B cell (primary cell): ENCODE results near the gene ABCC1. TPM values are rescaled to one million over a fixed set of nuclear protein-coding genes. Genes with fewer than 3 reads are reported as not detected.

Source experiments
- ATAC-seq: fragments of 200-7000 bp; cut with Tn5 transposase; one replicate; pipeline ENCODE4 v1.10.0; 2021; ENCODE audit warnings: low read depth, mild to moderate bottlenecking, moderate number of reproducible peaks, moderate library complexity
- CTCF ChIA-PET: fragments of 350-600 bp; sonication (Branson Sonifier 250); formaldehyde crosslinking; loops from one replicate; lab custom pipeline; 2021; ENCODE audit warnings: antibody characterized with exemption, inconsistent platforms; lab: Charles Lee
- POLR2A ChIA-PET: fragments of 350-600 bp; sonication (Branson Sonifier 250); formaldehyde crosslinking; loops from one replicate; lab custom pipeline; 2021; ENCODE audit warnings: antibody characterized with exemption; lab: Charles Lee
- DNase-seq: peaks from one replicate; pipeline ENCODE4 v3.0.0; 2013
- H2AFZ ChIP-seq: 2 replicates; pipeline ENCODE4 v1.6.1; 2012; ENCODE audit warnings: mild to moderate bottlenecking, low read depth, low read length; ENCODE audit not compliant: insufficient read depth, poor library complexity, severe bottlenecking
- H3K27ac ChIP-seq, 2 donors: 1 replicate in 1 of 2; 2 replicates in 1 of 2; pipeline ENCODE4 v1.5.1; 2012 to 2013; ENCODE audit warnings: low read length in 2 of 2, mild to moderate bottlenecking in 2 of 2, moderate library complexity in 1 of 2
- H3K27me3 ChIP-seq, 4 experiments: fragments of 200-600 bp in 1 of 4; sonication (generic) in 1 of 4; replicated peaks in 1 of 4; 1 replicate in 2 of 4; 2 replicates in 2 of 4; pipeline versions ENCODE4 v1.6.1 to v1.7.0; 2013 to 2016; ENCODE audit warnings: low read length in 3 of 4, mild to moderate bottlenecking in 2 of 4, mixed read lengths in 1 of 4, moderate library complexity in 1 of 4; ENCODE audit not compliant: insufficient read depth in 4 of 4, control insufficient read depth in 3 of 4; ENCODE audit errors: control extremely low read depth in 1 of 4
- H3K36me3 ChIP-seq, 2 experiments: replicated peaks in 1 of 2; 1 replicate in 1 of 2; 2 replicates in 1 of 2; pipeline versions ENCODE4 v1.6.1 to v1.7.1; 2013; ENCODE audit warnings: low read length in 1 of 2; ENCODE audit not compliant: insufficient read depth in 2 of 2, control insufficient read depth in 1 of 2; ENCODE audit errors: control extremely low read depth in 1 of 2, extremely low read depth in 1 of 2
- H3K4me1 ChIP-seq, 2 donors: fragments of 200-600 bp in 1 of 2; sonication (generic) in 1 of 2; 1 replicate in 1 of 2; 2 replicates in 1 of 2; pipeline versions ENCODE4 v1.5.1 to v1.6.1; 2013 to 2017; ENCODE audit warnings: low read length in 2 of 2; ENCODE audit not compliant: control insufficient read depth in 2 of 2, insufficient read depth in 2 of 2
- H3K4me2 ChIP-seq: replicated peaks from 2 replicates; pipeline ENCODE3; 2012; ENCODE audit warnings: mild to moderate bottlenecking, low read depth, low read length; ENCODE audit not compliant: poor library complexity, severe bottlenecking
- H3K4me3 ChIP-seq, 5 experiments: fragments of 200-600 bp in 1 of 5; sonication (generic) in 1 of 5; 1 replicate in 3 of 5; 2 replicates in 2 of 5; pipeline versions ENCODE4 v1.5.1 to v1.7.0; 2011 to 2016; ENCODE audit warnings: low read length in 4 of 5, mild to moderate bottlenecking in 4 of 5, low read depth in 2 of 5, control low read depth in 1 of 5, moderate library complexity in 1 of 5; ENCODE audit not compliant: insufficient read depth in 1 of 5; ENCODE audit errors: control extremely low read depth in 1 of 5, extremely low read depth in 1 of 5
- H3K79me2 ChIP-seq: fragments of 200-600 bp; sonication (generic); one replicate; pipeline ENCODE4 v1.6.0; 2016; ENCODE audit warnings: low read length; ENCODE audit not compliant: control insufficient read depth, insufficient read depth
- H3K9ac ChIP-seq: fragments of 200-600 bp; sonication (generic); 2 replicates; pipeline ENCODE4 v1.6.1; 2017; ENCODE audit warnings: mild to moderate bottlenecking, low read length, moderate library complexity
- H3K9me3 ChIP-seq, 3 donors: one replicate each; pipeline versions ENCODE4 v1.6.1 to v1.7.1; 2013; ENCODE audit warnings: low read length in 2 of 3; ENCODE audit not compliant: control insufficient read depth in 2 of 3, insufficient read depth in 1 of 3; ENCODE audit errors: control extremely low read depth in 1 of 3
- H4K20me1 ChIP-seq: 2 replicates; pipeline ENCODE4 v1.6.0; 2012; ENCODE audit warnings: mild to moderate bottlenecking, low read length; ENCODE audit not compliant: insufficient read depth, control insufficient read depth, poor library complexity, severe bottlenecking
- H3K27ac Mint-ChIP-seq: one replicate; pipeline ENCODE4 v1.8.0; 2021; ENCODE audit warnings: mixed read lengths
- H3K27me3 Mint-ChIP-seq: one replicate; pipeline ENCODE4 v1.8.0; 2021; ENCODE audit warnings: mixed read lengths
- H3K4me1 Mint-ChIP-seq: one replicate; pipeline ENCODE4 v1.8.0; 2021; ENCODE audit warnings: mixed read lengths
- H3K4me3 Mint-ChIP-seq: one replicate; pipeline ENCODE4 v1.8.0; 2021; ENCODE audit warnings: mixed read lengths
- H3K9me3 Mint-ChIP-seq: one replicate; pipeline ENCODE4 v1.8.0; 2022; ENCODE audit warnings: mixed read lengths; ENCODE audit not compliant: insufficient read depth
- EZH2 ChIP-seq: IDR thresholded peaks from 2 replicates; pipeline ENCODE4 v1.6.1; 2012; ENCODE audit warnings: borderline replicate concordance, low read depth, mild to moderate bottlenecking, moderate library complexity, low read length; ENCODE audit not compliant: insufficient read depth, poor library complexity, severe bottlenecking
- WGBS: methylation state at CpG from one replicate; pipeline ENCODE4 v1.1.5; 2013; ENCODE audit warnings: missing lambda C conversion rate; ENCODE audit not compliant: insufficient coverage; 5-methylcytosine and 5-hydroxymethylcytosine counted together
- intact Hi-C: fragments of 100-400 bp; cut with micrococcal nuclease; formaldehyde crosslinking; loops from one replicate; pipeline ENCODE4 v1.10.0; 2022
- polyA plus RNA-seq: library from polyadenylated mRNA; depleted of rRNA; stranded (reverse); fragments of >200 nt; gene quantifications from 2 replicates; pipeline ENCODE4 v1.2.3, GENCODE V29; 2012
- total RNA-seq, 2 donors: library from RNA; stranded (reverse); fragments of 120-200 nt in 1 of 2; gene quantifications; 1 replicate in 1 of 2; 2 replicates in 1 of 2; pipeline versions ENCODE4 v1.2.3 to v1.2.4, GENCODE V29; 2013 to 2022
- TF ChIP-seq, protein P1 (sequence below): fragments of 200-600 bp; IDR thresholded peaks from one replicate; pipeline ENCODE4 v1.8.0; 2022; ENCODE audit warnings: antibody characterized with exemption, mild to moderate bottlenecking

The ABCC1 gene
- total and polyA plus RNA-seq, 2 donors (not counting 1 experiment from before 2014, with no cell fraction given), result 21.8 to 73.0 TPM

DNA sequence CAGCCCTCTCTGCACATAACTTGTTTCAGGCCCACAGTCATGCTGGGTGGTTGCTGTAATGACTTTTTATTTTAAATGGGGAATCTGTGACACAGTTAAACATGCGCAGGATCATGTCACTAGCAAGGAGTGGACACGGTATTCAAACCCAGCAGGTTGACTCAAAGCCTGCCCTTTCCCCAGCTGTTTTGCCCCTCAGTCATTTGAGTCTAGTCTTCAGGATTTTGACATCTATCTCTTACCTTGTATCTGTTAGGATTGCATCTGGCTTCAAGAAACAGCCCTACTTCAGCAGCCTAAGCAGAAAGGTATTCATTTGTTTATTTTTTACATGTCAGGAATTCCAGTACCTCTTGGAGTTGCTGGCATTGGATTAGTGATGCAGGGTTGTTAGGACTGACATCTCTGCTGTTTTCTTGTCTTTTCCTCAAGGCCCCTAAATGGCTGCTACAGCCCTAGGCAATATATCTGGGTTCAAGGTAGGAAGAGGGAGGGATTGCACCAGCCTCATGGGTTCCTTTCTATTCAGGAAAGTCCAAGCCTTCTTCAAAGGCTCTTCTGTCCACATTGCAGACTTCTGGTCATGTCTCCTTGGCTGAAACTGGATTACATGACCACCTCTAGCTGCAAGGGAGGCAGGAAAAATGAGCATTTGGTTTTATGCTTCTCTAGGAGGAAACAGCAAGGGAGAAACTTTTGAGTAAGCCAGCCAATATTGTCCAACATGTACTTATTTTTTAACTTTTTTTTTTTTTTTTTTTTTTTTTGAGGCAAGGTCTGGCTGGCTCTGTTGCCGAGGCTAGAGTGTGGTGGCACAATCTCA lies 22.8 kb downstream of the ABCC1 start:
- peaks cover under 1 to 16% of the 10 kb centered on the region in 2 experiments for H3K36me3 ChIP-seq
- no peak overlapping the region for H3K9ac ChIP-seq
- CTCF ChIA-PET, result interaction anchor here (0.7 kb wide), 1 partner anchor 46 kb away, joined by 5 read pairs; no protein-coding TSS in a partner anchor
- no peak overlapping the region for H2AFZ ChIP-seq
- H3K4me1 ChIP-seq, result no peaks in the 10 kb centered on the region
- H3K4me2 ChIP-seq, result no peak overlapping the region
- no peaks in the 10 kb centered on the region for H3K27me3 ChIP-seq
- TF ChIP-seq, protein P1, sequence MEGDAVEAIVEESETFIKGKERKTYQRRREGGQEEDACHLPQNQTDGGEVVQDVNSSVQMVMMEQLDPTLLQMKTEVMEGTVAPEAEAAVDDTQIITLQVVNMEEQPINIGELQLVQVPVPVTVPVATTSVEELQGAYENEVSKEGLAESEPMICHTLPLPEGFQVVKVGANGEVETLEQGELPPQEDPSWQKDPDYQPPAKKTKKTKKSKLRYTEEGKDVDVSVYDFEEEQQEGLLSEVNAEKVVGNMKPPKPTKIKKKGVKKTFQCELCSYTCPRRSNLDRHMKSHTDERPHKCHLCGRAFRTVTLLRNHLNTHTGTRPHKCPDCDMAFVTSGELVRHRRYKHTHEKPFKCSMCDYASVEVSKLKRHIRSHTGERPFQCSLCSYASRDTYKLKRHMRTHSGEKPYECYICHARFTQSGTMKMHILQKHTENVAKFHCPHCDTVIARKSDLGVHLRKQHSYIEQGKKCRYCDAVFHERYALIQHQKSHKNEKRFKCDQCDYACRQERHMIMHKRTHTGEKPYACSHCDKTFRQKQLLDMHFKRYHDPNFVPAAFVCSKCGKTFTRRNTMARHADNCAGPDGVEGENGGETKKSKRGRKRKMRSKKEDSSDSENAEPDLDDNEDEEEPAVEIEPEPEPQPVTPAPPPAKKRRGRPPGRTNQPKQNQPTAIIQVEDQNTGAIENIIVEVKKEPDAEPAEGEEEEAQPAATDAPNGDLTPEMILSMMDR, result no peak
- no peak for TF ChIP-seq EZH2
- intact Hi-C loops, result no loop called here
- H3K27ac ChIP-seq, result no peak overlapping the region
- peaks cover 13% of the 10 kb centered on the region for H3K4me1 Mint-ChIP-seq
- peaks cover 4 to 37% (median 24%) of the 10 kb centered on the region in 3 donors for H3K9me3 ChIP-seq
- no peak overlapping the region for H3K27ac Mint-ChIP-seq
- H3K79me2 ChIP-seq, result peaks cover 100% of the 10 kb centered on the region
- WGBS, result 70% methylated on average over 2 of the region's 3 CpGs
- DNase-seq, result no peak
- POLR2A ChIA-PET, result no interaction called here
- ATAC-seq, result no peak
- H4K20me1 ChIP-seq, result peaks cover 61% of the 10 kb centered on the region
- no peak overlapping the region for H3K4me3 Mint-ChIP-seq
- no peaks in the 10 kb centered on the region for H3K27me3 Mint-ChIP-seq
- no peak overlapping the region for H3K4me3 ChIP-seq
- H3K9me3 Mint-ChIP-seq, result peaks cover 3% of the 10 kb centered on the region

DNA sequence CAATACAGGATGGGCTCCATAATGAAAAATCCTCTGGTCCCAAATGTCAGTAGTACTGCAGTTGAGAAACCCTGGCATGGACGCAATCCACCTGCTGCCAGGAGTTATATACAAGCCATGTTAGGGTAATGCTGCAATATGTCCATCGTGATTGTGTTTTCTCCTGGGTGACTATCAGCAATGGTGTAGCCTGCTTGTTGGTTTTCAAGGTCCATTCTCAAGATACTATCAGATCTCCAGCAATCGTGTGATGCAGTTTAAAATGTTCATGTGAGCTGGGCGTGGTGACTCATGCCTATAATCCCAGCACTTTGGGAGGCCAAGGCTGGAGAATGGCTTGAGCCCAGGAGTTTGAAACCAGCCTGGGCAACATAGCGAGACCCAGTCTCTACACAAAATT lies 24.0 kb downstream of the ABCC1 start:
- Histone ChIP-seq H3K9me3 (peaks cover 5 to 44% (median 32%) of the 10 kb centered on the region in 3 donors), H3K27me3 (no peaks in the 10 kb centered on the region), H3K4me2 (no peak overlapping the region), H3K4me1 (no peaks in the 10 kb centered on the region), H3K4me3 (no peak overlapping the region), H3K9ac (no peak overlapping the region), H3K27ac (no peak overlapping the region), H3K36me3 (peaks cover 3 to 26% of the 10 kb centered on the region in 2 experiments), H2AFZ (no peak overlapping the region), H4K20me1 (peaks cover 54% of the 10 kb centered on the region), H3K79me2 (peaks cover 100% of the 10 kb centered on the region)
- ChIA-PET POLR2A (no interaction called here), CTCF (interaction anchor here (0.7 kb wide), 1 partner anchor 21 kb away, joined by 3 read pairs; no protein-coding TSS in a partner anchor)
- Mint-ChIP-seq H3K27me3 (no peaks in the 10 kb centered on the region), H3K9me3 (peaks cover 3% of the 10 kb centered on the region), H3K4me1 (peaks cover 11% of the 10 kb centered on the region), H3K27ac (no peak overlapping the region), H3K4me3 (no peak overlapping the region)
- DNase-seq (no peak), ATAC-seq (no peak)
- WGBS, result 94% methylated on average over 2 of the region's 5 CpGs
- TF ChIP-seq, protein P1, result no peak
- TF ChIP-seq EZH2, result no peak
- intact Hi-C loops, result no loop called here
